HG02852 (cell line): ENCODE measurements around the gene ZFYVE28.

Source experiments
- ATAC-seq: cut with Tn5 transposase; IDR thresholded peaks from one replicate; pipeline ENCODE4 v1.9.1; 2021; ENCODE audit warnings: mild to moderate bottlenecking, moderate library complexity; ENCODE audit not compliant: unreplicated experiment

ZFYVE28 gene

DNA sequence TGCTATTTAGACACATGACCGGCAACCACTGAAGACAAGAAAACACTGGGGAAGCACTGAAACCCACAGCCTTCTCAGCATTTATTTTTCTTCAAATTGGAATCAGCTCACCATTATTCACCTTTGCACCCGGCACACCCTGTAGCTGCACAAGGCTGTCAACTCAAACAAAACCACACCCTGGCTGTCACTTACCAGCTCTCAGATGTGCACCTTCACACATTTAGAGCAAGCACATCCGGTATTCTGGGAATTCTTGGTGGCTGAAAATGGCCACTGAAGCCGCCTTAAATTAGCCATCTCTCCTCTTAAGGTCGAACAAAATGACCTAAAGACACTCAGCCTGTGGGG is 5.9 kb downstream of the ZFYVE28 start:
- peak; percentile 39 for ATAC-seq

DNA sequence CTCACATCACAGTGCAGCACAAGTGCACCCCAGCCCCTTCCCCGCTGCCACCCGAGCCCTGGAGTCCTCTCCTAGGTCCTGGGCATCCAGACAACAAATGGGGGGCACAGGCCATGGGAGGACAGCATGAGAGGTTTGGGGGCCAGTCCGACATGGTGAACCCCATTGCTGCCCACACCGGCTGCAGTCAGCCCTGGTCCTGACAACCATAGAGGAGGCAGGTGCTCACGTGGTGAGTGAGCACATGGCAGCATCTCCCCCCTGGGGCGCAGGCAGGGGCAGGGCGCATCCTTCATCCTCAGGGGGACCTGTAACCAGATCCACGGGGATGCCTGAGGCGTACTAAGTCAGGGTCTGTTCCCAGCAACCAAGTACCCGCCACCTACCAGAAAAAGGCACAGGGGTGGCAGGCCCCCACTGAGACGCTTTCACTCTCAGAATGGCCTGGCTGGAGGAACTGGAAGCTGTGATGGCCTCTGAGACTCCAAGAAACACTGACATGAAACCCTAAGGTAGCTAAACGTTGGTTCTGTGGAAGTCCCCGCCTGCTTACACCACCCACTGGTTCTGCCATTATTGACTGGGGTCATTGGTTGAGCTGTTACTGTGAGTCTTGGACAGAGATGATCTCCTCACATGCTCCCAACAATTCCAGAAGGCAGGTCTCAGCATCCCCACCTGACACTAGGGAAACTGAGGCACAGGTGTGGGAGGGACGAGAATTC is 6.5 kb downstream of the ZFYVE28 start:
- peak; percentile 39 for ATAC-seq

DNA sequence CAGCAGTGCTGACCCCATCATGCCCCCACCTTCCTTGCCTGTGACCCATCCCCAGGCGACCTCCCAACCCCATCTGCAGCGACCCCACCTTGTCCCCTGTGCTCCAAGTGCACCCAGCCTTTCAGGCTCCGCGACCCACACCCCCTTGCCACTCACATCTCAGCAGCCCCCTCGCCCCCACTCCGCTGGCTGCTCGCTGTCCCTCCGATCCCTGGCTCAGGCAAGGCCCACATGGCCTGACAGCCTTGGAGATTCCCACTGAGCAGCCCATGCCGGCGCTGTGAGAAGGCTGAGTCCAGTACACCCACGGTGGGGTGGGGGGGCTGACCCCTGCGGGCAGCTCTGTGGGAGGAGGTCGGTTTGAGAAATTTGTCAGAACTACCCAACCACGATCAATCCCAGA is 9.1 kb downstream of the ZFYVE28 start:
- ATAC-seq, result no peak

DNA sequence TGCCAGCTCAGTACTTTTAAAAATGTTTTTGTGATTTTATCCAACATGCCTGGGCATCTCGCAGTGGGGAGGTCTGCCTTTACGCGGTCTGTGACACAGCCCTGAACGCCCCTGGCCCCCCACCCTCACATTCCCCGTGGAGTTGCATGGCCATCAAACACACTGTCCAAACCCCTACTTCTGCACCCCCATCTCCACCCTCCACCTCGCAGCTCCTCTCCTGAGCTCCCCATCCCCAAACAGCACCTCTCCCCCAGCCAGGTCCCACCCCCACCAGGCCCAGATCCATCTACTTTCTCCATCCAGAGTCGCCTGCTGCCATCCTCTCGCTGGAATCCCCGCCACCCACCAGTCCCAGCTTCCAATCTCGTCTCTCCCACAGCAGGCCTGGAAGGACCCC is 9.5 kb downstream of the ZFYVE28 start:
- ATAC-seq, result no peak

DNA sequence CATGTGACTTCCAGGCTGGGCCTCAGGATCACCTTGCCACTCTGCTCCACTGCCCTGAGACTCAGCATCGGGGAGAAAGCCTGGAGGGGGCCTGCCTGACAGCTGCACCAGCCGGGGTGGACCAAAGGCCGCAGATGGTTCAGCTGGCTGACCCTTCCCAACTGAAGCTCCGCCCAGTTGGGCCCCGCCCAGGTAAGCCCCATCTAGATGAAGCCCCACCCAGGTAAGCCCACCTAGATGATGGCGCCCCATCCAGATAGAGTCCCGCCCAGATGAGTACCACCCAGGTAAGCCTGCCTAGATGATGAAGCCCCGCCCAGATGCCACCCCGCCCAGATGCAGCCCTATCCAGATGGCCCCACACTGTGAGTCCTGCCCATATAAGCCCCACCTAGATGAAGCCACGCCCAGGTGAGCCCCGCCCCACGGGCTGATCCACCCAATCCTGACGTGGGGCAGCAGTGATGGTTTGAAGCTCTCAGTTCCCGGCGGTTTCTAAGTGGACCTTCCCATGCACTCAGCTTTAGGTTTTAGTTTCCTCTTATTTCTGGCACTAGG is 10.0 kb downstream of the ZFYVE28 start:
- ATAC-seq, result no peak

DNA sequence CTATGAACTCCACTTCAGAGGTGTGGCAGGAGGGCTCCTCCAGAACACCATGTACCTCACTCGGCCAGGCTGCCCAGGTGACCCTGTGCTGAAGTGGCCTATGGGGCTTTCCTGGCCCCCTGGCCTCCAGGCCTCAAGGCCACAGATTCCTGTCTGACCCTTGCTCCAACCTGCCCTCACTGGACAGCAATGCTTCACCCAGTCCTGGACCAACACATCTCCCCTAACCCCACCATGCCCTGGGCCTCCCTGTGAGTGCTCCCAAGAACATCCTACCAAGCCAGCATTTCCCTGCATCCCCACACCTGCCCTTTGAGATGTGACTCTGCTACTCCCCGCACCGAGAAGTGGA is 10.5 kb downstream of the ZFYVE28 start:
- ATAC-seq, result no peak

DNA sequence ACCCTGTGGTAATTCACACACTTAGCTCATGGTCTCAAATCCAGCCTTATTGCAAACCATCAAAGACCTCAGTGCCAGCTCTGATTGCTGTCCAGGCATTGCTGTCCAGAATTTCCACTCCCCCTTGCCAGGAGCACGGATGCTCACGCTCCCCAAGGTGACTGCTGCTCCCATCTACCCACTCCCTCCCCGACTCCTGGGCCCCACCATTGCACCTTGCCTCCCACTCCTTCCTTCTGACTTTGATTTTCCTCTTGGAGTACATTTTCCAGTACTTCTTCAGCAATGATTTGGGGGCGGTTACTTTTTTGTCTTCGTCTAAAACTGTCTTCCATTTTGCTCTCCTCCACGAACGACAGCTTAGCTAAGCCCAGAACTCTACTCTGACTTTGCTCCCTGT is 11.5 kb downstream of the ZFYVE28 start:
- no peak for ATAC-seq

DNA sequence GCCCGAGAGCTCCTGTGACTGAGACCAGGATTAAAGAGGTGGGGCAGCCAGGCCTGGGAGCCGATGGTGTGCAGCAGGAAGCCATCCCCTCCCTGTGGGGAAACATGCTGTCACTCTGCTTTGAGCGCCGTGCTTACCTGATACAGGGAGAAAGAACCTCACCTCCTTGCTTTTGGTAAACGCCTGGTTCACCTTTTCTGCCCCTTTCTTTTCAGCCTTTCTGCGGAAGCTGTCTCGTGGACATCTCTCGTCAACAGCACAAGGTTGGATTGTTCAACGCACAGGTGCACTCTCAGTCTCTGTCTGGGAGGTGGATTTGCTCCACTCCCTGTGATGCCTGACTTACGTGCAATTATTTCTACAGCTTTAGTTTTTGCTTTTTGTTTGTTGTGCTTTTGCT is 12.0 kb downstream of the ZFYVE28 start:
- ATAC-seq, result no peak

DNA sequence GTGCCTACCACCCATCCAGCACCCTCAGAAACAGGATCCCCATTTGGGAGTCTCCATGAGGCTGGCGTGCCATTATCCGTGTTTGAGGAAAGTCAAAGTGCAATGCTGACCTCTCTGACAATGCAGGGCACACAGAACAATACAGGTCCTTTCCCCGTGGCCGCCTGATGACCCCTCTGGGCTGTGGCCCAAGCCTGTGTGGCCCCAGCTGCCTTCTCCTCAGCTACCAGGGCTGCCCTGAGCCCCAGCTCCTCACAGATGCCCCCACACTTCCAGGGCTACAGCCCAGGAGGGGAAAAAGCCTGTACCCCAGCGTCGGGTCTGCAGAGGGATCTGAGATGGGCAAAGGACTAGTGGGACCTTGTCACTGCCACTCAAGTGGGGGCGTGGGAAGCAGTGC is 15.5 kb downstream of the ZFYVE28 start:
- ATAC-seq, result no peak

DNA sequence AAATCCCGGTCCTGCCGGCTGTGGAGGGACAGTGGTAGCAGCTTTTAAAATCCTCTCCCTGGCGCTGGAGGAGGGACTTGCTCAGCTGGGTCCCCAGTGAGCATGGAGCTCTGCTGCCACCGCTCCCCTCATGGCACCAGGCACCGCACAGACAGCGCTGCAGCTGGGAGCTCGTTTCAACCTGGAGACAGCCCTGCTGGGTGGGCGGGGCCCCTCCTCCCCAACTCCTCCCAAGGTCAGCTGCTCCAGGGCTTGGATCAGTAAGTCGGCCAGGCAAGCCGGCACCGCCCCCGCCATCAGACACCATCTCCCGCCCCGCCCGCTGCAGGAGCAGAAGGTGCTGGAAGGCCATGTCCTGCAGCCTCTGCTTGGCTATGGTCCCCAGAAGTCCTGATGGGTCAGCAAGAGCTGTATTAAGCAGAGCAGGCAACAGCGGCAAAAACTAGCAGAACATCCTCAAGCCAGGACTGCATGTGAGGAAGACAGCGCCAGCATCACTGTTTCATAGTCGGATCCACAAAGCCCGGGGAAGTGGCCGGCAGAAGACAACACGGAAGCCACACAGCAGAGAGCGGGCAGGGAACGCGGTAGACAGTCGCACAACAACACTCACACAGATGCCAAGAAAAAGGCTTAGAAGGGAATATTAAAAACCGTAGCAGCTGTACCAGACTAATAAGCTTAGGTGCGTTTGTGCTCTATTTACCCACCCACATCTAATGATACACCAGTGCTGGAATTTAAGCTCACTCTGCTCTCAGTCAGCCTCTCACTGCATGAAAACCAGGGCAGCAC is 16.2 kb downstream of the ZFYVE28 start:
- ATAC-seq, result no peak

DNA sequence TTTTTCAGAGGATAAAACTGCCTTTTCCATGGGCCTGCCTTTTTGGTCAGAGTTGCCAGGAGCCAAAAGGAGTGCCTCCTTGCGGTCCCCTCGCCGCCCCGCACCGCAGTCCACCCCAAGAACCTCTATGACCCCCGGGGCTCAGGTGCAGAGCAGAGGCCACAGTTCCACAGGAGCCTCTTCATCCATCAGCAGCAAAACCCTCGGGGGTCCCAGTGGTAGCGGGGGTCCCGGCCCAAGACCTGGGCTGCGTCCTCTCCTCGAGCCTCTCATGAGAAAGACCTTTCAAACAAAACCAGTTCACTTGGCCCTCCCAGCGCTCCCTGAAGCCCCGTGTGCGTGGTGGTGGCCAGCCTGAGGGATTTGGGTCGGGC is 16.8 kb downstream of the ZFYVE28 start:
- ATAC-seq, result no peak

DNA sequence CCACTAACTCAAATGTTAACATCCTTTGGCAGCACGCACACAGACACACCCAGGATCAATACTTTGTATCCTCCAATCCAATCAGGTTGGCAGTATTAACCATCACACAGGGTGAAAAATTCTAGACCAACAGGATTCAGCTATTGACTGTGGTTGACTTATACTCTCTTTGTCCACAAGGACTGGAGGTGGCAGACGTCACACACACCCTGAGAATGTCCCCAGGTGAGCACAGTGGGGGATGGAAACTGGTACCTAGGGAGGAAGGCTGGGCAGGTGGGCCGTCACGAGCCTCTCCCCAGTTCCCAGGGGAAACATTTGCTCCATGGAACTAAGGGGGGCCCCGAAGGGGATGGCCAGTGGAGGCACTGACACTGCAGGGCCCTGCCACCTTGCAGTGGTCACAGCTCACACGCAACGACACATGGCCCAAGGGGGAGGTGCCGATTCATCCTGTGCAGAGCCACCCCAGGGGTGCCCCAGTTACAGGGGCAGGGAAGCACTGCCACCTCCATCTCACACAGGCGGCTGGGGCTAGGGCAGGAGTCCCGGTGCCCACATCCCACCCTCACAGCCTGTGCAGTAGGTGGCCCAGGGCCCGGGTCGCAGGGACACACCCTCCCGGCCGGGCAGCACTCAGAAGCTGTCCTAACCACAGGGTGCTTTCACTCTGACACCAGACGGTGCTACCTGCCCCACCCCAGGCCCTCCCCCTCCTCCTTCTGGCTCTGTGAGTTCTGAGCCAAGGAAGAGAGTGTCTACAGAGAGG is 17.4 kb downstream of the ZFYVE28 start:
- no peak for ATAC-seq

DNA sequence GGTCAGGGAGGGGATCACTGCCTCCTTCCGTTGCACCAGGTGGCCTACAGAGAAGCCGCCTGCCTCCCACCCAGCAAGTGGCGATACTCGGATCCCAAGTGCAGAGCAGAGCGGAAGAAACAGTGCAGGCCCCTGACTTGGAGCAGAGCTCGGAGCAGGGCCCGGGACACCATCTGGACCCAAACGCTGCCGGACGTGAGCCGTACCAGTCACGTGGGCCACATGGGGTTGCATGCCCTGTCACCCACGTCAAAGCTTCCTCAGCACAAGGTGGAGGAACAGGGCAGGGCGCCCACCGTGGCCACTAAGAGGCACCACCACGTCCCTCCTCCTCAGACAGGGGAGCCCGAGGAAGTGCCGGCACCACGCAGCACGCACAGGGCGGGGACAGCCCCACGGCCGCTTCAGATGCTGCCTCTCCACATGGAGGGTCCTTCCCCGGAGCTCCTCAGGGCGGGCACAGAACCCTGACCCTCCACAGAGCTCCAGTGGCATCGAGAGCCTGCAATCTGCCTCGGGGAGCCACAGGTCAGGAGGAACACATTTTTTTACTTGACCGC is 18.7 kb downstream of the ZFYVE28 start:
- ATAC-seq, result no peak

DNA sequence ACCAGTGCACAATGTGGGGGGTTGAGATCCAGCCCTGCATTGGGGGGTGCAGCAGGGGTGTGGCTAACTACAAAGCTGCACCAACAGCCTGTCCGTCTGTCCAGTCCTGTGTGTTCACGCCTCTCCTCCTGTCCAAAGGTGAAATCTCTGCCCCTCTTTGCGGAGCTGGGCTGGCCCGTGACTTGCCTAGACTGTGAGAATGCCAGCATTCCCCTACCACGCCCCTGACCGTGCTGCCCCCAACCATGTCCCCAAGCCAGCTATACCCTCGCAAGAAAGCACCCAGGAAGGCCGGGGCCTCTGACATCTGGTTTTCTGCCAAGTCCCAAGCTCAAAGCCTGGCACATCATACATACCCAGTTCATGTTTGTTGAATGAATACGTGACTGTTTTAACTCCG is 19.2 kb downstream of the ZFYVE28 start:
- ATAC-seq, result no peak

DNA sequence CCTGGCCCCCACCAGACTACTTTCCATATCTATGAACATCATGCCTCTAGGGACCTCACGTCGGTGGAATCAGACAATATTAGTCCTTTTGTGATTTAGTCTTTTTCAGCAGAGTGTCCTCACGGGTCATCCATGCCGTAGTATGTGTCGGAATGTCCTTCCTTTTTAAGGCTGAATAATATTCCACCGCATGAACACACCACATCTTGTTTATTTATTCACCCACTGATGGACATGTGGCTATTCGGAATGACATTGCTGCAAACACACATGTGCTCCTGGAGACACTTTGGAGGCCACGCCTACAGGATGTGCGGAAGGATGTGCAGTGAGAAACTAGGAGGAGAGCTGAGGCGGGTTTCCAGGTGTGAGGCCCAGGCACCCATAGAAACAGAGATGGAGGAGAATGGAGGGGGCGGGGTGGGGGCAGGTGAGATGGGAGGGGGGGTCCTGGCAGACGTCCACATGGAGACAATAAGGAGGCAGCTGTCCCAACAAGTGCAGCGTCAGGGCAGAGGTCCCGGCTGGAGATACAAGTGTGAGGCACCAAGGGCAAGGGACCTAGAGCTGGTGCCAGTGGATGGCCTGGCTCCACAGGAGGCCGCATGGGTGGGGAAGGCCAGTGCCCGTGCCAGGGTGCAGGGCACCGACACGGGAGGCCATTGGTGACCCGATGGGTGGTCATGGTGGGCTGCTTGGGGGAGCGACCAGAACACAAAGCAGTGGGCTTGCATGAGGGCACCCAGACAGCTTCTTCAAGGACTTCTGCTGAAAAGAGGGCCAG is 20.7 kb downstream of the ZFYVE28 start:
- no peak for ATAC-seq

DNA sequence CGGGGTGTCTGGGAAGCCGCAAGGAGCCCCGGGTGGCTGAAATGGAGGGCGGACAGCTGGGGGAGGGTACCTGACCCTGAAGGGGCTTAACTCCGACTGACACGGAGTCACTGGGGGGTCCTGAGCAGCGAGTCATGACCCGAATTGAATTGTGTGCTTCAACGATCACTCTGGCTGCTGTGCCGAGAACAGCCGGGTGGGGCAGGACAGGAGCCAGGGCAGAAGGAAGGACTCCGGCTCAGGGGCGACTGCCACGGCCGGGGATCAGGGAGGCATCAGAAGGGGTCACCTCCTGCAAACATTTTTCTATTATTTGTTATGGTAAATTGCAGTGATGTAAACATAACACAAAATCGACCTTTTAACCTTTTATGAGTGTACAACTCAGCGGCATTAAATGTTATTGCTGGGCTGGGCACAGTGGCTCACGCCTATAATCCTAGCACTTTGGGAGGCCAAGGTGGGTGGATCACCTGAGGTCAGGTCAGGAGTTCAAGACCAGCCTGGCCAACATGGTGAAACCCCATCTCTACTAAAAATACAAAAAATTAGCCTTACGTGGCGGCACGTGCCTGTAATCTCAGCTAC is 21.6 kb downstream of the ZFYVE28 start:
- ATAC-seq, result no peak

DNA sequence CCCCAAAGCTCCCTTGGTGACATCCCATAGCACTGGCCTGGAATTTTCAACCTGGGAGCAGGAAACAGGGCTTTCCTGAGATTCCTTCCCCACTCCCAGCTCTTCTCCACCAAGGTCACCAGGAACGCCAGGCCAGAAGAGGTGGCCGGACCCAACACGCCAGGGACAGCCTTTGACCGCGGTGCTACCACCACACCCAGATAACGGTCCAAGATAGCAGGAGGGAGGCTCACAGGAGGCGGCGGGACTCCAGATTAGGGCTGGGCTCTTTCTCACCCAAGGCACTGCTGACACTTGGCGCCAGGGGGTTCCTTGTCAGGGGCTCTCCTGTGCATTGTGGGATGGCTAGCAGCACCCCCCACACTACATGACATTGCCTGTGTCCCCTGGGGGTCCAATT is 22.9 kb downstream of the ZFYVE28 start:
- ATAC-seq, result no peak

DNA sequence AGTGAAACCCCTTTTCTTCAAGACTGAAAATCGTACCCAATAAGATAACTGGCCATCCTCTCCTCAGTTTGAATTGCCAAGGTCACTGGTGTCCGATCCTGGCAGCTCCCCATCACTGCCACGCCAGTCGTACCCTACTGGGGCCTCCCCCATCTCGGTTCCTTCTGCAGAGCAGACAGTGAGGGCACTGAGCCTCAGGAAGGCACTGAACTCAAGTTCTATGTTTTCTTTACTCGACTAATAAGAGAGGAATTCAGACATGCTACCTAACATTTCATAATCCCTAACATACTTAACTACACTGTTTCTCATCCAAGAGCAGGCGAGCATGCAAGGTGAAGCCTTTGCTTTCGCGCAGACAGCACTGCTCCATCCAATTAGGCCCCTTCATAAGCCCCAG is 23.4 kb downstream of the ZFYVE28 start:
- no peak for ATAC-seq

DNA sequence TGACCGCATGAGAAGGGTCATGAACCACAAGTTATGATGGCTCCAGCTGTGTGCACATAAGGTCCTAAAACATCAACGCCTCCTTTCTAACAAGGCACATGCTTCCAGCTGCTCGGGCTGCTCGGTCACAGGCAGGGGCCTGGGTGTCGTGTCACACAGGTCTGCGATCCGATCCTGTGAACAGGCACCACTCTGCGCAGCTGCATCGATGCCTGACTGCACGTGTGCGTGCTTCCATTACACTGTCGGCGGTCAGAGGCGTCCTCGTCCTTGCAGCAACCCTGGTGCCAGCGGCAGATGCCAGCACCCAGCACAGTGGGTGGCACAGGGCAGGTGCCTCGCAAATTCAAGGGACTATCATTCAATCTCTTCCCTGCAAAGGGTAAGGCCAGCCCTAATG is 23.9 kb downstream of the ZFYVE28 start:
- ATAC-seq, result no peak
